Stimulated activated CD4-positive, alpha-beta T cell treated with anti-CD3 and anti-CD28 coated beads, Interleukin-1b, Interleukin-23, amount 100 ng/mL, for 4 hours (primary cell): Measurements from ENCODE around the gene DENND5B.
"Not testable (repeated sequence)": the region's sequence is repeated elsewhere in the genome, so short reads cannot be mapped to it uniquely, and the experiment has no call there.

Source experiments
- DNase-seq, 2 donors: peaks; one replicate each; pipeline ENCODE4 v3.0.0-alpha.2; 2020; ENCODE audit warnings: low read depth in 2 of 2

Gene DENND5B

GRCh38 chr12:31377210-31377609 is 213.7 kb downstream of the DENND5B start:
- not testable (repeated sequence) for DNase-seq

GRCh38 chr12:31375422-31375821 is 215.5 kb downstream of the DENND5B start:
- not testable (repeated sequence) for DNase-seq

- no peak for DNase-seq
Measured at GRCh38 chr12:31371256-31371620, 219.7 kb downstream of the DENND5B start.

- no peak for DNase-seq
Measured at GRCh38 chr12:31370531-31371255, 220.2 kb downstream of the DENND5B start.

GRCh38 chr12:31369712-31370521 is 221.0 kb downstream of the DENND5B start:
- DNase-seq, result no peak

- no peak for DNase-seq
Measured at GRCh38 chr12:31368666-31369361, 222.1 kb downstream of the DENND5B start.

GRCh38 chr12:31366104-31366621 is 224.8 kb downstream of the DENND5B start:
- DNase-seq, result no peak

- DNase-seq, result no peak
Measured at GRCh38 chr12:31363831-31364230, 227.1 kb downstream of the DENND5B start.

GRCh38 chr12:31363416-31363809 is 227.5 kb downstream of the DENND5B start:
- no peak for DNase-seq

- no peak for DNase-seq
Measured at GRCh38 chr12:31362759-31363415, 228.0 kb downstream of the DENND5B start.

- no peak for DNase-seq
Measured at GRCh38 chr12:31362115-31362758, 228.7 kb downstream of the DENND5B start.

GRCh38 chr12:31361730-31362114 is 229.2 kb downstream of the DENND5B start:
- no peak for DNase-seq

GRCh38 chr12:31355747-31356107 is 235.2 kb downstream of the DENND5B start:
- no peak for DNase-seq

- no peak for DNase-seq
Measured at GRCh38 chr12:31353750-31354708, 236.9 kb downstream of the DENND5B start.

- DNase-seq, result no peak
Measured at GRCh38 chr12:31346267-31346666, 244.7 kb downstream of the DENND5B start.

GRCh38 chr12:31343139-31343538 is 247.8 kb downstream of the DENND5B start:
- no peak for DNase-seq

- no peak for DNase-seq
Measured at GRCh38 chr12:31342286-31342685, 248.7 kb downstream of the DENND5B start.

- DNase-seq, result no peak
Measured at GRCh38 chr12:31339831-31340622, 250.9 kb downstream of the DENND5B start.

- no peak for DNase-seq
Measured at GRCh38 chr12:31337952-31338351, 253.0 kb downstream of the DENND5B start.
